SJCRH30 (cell line): ENCODE data around the gene MPHOSPH9. TPM values are rescaled to one million over a fixed set of nuclear protein-coding genes. Genes with fewer than 3 reads are reported as not detected.
"Not testable (repeated sequence)": the region's sequence is repeated elsewhere in the genome, so short reads cannot be mapped to it uniquely, and the experiment has no call there.

Experiments
- DNase-seq, 2 experiments: peaks; one replicate each; pipeline ENCODE4 v3.0.0-alpha.2; 2015 to 2020
- H3K27ac ChIP-seq: fragments of 250-450 bp; sonication (Bioruptor Pico); 2 replicates; pipeline ENCODE4 v1.5.1; 2020; ENCODE audit warnings: mild to moderate bottlenecking, moderate library complexity
- H3K27me3 ChIP-seq: fragments of 250-450 bp; sonication (Bioruptor Pico); 2 replicates; pipeline ENCODE4 v1.5.1; 2020; ENCODE audit warnings: mild to moderate bottlenecking, moderate library complexity
- H3K36me3 ChIP-seq: fragments of 250-450 bp; sonication (Bioruptor Pico); 2 replicates; pipeline ENCODE4 v1.5.1; 2020; ENCODE audit warnings: mild to moderate bottlenecking, moderate library complexity
- H3K4me1 ChIP-seq: fragments of 250-450 bp; sonication (Bioruptor Pico); 2 replicates; pipeline ENCODE4 v1.5.1; 2020; ENCODE audit warnings: mild to moderate bottlenecking, moderate library complexity
- H3K4me3 ChIP-seq: fragments of 250-450 bp; sonication (Bioruptor Pico); 2 replicates; pipeline ENCODE4 v1.5.1; 2020; ENCODE audit warnings: mild to moderate bottlenecking, moderate library complexity
- H3K9me3 ChIP-seq: fragments of 250-450 bp; sonication (Bioruptor Pico); replicated peaks from 2 replicates; pipeline ENCODE4 v1.5.1; 2020; ENCODE audit warnings: mild to moderate bottlenecking, moderate library complexity
- total RNA-seq: library from RNA; depleted of rRNA; stranded (reverse); fragments of >200 nt; shearing (Covaris generic); gene quantifications from 2 replicates; pipeline ENCODE4 v1.2.3, GENCODE V29; 2014

The MPHOSPH9 gene
- total RNA-seq, 1 experiment from 2014 or later: 78.2 TPM

- not testable (repeated sequence) for H3K4me1 ChIP-seq, H3K27ac ChIP-seq, DNase-seq, H3K27me3 ChIP-seq, H3K9me3 ChIP-seq, H3K4me3 ChIP-seq
- peaks cover 58% of the 10 kb centered on the region for H3K36me3 ChIP-seq
Measured at GRCh38 chr12:123206794-123207193, 26.1 kb downstream of the MPHOSPH9 start.

GRCh38 chr12:123200414-123200813 lies 32.5 kb downstream of the MPHOSPH9 start:
- peaks cover 49% of the 10 kb centered on the region for H3K36me3 ChIP-seq
- H3K27ac ChIP-seq: no peak overlapping the region
- no peaks in the 10 kb centered on the region for H3K27me3 ChIP-seq
- H3K4me3 ChIP-seq: no peak overlapping the region
- DNase-seq: no peak
- H3K4me1 ChIP-seq: no peaks in the 10 kb centered on the region
- no peaks in the 10 kb centered on the region for H3K9me3 ChIP-seq

- Histone ChIP-seq H3K27ac (no peak overlapping the region), H3K9me3 (no peaks in the 10 kb centered on the region), H3K27me3 (no peaks in the 10 kb centered on the region), H3K4me1 (no peaks in the 10 kb centered on the region), H3K36me3 (peaks cover 44% of the 10 kb centered on the region), H3K4me3 (no peak overlapping the region)
- DNase-seq: peak in 1 of 2 experiments; percentile 31
Measured at GRCh38 chr12:123199936-123200335, 33.0 kb downstream of the MPHOSPH9 start.

GRCh38 chr12:123187637-123188036 lies 45.3 kb downstream of the MPHOSPH9 start:
- Histone ChIP-seq H3K4me1 (no peaks in the 10 kb centered on the region), H3K36me3 (peaks cover 52% of the 10 kb centered on the region), H3K4me3 (no peak overlapping the region)

DNA sequence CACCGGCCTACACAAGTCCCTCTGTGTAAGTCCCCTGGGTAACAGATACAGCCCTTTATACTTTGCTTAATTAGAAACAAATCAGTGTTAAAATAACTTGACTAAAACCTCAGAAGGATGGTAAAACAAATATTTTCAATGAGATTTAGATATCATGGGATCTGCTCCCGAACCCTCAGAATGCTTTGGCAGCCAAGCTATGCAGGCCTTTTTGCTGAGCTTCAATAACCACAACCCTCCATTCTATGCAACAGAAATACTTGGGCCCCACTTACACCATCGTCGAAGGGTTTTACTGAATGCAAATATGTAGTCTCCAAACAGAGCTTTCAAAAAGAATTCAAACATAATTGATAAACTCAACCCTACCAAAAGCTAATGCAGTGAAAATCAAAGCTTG lies 52.8 kb downstream of the MPHOSPH9 start:
- H3K4me3 ChIP-seq: no peak overlapping the region
- H3K27ac ChIP-seq: no peak overlapping the region
- H3K36me3 ChIP-seq: peaks cover 66% of the 10 kb centered on the region
- H3K9me3 ChIP-seq: no peaks in the 10 kb centered on the region
- H3K4me1 ChIP-seq: no peaks in the 10 kb centered on the region
- DNase-seq: no peak
- H3K27me3 ChIP-seq: no peaks in the 10 kb centered on the region

More at GRCh38 chr12:123187637-123188036, 45.3 kb downstream of the MPHOSPH9 start:
- no peaks in the 10 kb centered on the region for H3K9me3 ChIP-seq
- no peak for DNase-seq
- no peak overlapping the region for H3K27ac ChIP-seq
- no peaks in the 10 kb centered on the region for H3K27me3 ChIP-seq

DNA sequence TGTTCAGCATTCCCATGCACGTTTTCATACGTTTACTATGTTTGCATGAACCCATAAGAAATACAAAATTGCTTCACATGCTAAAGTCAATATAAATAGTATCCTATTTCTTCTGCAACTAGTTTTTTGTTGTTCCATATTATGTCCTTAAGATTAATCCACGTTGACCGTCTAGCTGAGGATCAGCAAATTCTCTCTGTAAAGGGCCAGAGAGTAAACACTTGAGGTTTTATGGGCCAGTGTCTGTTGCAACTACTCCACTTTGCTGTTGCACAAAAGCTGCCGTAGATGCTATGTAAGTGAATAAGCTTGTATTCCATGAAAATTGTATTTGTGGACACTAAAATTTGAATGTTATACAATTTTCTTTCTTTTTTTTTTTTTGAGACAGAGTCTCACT lies 61.0 kb downstream of the MPHOSPH9 start:
- Histone ChIP-seq H3K4me1 (no peaks in the 10 kb centered on the region), H3K36me3 (peaks cover 23% of the 10 kb centered on the region), H3K27me3 (no peaks in the 10 kb centered on the region), H3K9me3 (no peaks in the 10 kb centered on the region), H3K4me3 (no peak overlapping the region), H3K27ac (no peak overlapping the region)
- no peak for DNase-seq

DNA sequence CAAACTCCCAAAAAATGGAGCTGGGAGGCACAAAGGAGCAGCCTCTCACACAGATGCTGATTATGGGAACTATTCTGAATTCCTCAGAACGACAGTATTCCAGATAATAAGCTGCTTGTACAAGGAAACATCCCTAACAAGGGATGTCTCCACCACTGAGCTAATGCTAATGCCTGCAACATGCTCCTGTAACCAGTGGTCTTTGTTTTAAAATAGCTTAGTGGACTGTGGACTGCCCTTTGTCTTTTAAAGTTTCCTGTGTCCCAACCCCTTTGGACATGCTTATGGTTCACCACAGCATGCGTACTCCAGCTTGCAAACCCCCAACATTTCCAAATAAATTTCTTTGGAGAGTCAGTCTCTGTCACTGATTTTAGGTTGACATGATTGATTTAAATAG lies 65.6 kb downstream of the MPHOSPH9 start:
- Histone ChIP-seq H3K4me3 (no peak overlapping the region), H3K9me3 (no peaks in the 10 kb centered on the region), H3K4me1 (no peaks in the 10 kb centered on the region), H3K27me3 (no peaks in the 10 kb centered on the region), H3K36me3 (peaks cover 38% of the 10 kb centered on the region), H3K27ac (no peak overlapping the region)
- DNase-seq: no peak

DNA sequence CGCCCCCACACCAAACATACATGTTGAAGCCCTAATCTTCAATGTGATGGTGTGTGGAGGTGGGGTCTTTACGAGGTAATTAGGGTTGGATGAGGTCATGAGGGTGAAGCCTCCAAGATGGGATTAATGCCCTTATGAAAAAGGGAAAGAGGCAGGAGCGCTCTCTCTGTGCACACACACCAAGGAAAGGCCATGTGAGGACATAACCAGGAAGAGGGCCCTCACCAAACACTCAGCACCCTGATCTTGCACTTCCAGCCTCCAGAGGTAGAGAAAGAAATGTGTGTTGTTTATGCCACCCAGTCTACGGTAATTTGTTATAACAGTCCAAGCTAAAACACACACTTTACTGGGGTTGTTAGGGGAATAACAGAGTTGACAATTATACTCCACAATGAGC lies 67.4 kb downstream of the MPHOSPH9 start:
- H3K4me1 ChIP-seq: no peaks in the 10 kb centered on the region
- no peak for DNase-seq
- no peak overlapping the region for H3K4me3 ChIP-seq
- H3K36me3 ChIP-seq: peaks cover 44% of the 10 kb centered on the region
- H3K27me3 ChIP-seq: no peaks in the 10 kb centered on the region
- H3K9me3 ChIP-seq: no peaks in the 10 kb centered on the region
- H3K27ac ChIP-seq: no peak overlapping the region

- H3K9me3 ChIP-seq: no peaks in the 10 kb centered on the region
- no peaks in the 10 kb centered on the region for H3K27me3 ChIP-seq
- no peak overlapping the region for H3K27ac ChIP-seq
- H3K4me1 ChIP-seq: no peaks in the 10 kb centered on the region
- no peak for DNase-seq
- no peak overlapping the region for H3K4me3 ChIP-seq
- peaks cover 48% of the 10 kb centered on the region for H3K36me3 ChIP-seq
Measured at GRCh38 chr12:123164710-123165261, 68.2 kb downstream of the MPHOSPH9 start.

DNA sequence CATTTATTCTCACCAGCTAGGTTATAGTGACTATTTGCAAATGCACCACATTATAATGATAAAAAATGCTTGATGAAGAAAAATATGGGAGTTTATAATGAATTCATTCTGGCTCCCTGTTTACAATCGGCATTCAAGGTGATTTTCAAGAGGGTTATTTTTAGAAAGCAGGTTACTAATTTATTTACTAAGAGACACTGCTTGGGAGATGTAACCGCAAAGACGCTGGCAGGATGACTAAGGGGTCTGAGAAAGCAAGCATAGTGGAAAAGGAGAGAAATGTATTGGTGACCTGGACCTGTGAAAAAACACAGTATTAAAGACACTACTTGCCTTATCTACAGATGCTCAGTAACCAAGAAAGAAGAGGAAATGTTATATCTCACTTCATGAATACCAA lies 68.7 kb downstream of the MPHOSPH9 start:
- Histone ChIP-seq H3K9me3 (no peaks in the 10 kb centered on the region), H3K4me1 (no peaks in the 10 kb centered on the region), H3K4me3 (no peak overlapping the region), H3K27ac (no peak overlapping the region), H3K36me3 (peaks cover 52% of the 10 kb centered on the region), H3K27me3 (no peaks in the 10 kb centered on the region)
- no peak for DNase-seq

GRCh38 chr12:123163227-123163626 lies 69.7 kb downstream of the MPHOSPH9 start:
- H3K36me3 ChIP-seq: peaks cover 53% of the 10 kb centered on the region
- H3K4me3 ChIP-seq: no peak overlapping the region
- H3K4me1 ChIP-seq: no peaks in the 10 kb centered on the region
- DNase-seq: no peak
- no peaks in the 10 kb centered on the region for H3K9me3 ChIP-seq
- no peak overlapping the region for H3K27ac ChIP-seq
- H3K27me3 ChIP-seq: no peaks in the 10 kb centered on the region

GRCh38 chr12:123160801-123161487 lies 72.0 kb downstream of the MPHOSPH9 start:
- no peaks in the 10 kb centered on the region for H3K9me3 ChIP-seq
- no peak for DNase-seq
- H3K4me3 ChIP-seq: no peak overlapping the region
- H3K27ac ChIP-seq: no peak overlapping the region
- no peaks in the 10 kb centered on the region for H3K27me3 ChIP-seq
- peaks cover 46% of the 10 kb centered on the region for H3K36me3 ChIP-seq
- no peaks in the 10 kb centered on the region for H3K4me1 ChIP-seq

DNA sequence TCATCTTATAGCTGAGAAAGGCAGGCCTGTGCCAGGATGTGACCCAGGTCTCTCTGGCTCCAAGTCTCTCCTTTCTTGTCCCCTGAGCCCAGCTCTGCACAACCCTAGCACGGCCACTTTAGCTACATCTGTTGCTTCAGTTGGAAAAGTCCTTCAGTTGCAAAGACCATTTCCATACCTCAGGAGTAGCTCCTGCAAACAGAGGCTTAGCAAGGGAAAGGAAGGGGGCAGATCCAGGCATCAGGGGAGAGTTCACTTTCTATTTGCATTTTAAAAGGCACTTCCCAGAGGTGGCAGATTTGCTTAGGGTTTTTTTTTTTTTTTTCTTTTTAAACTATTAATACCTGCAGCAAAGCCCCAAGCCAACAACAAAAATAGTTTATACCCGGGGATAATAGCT lies 79.0 kb downstream of the MPHOSPH9 start:
- DNase-seq: no peak
- no peak overlapping the region for H3K4me3 ChIP-seq
- no peaks in the 10 kb centered on the region; the same call in 1 of the 2 replicates for H3K36me3 ChIP-seq
- no peak overlapping the region for H3K27ac ChIP-seq
- H3K9me3 ChIP-seq: no peaks in the 10 kb centered on the region
- H3K27me3 ChIP-seq: no peaks in the 10 kb centered on the region
- no peaks in the 10 kb centered on the region for H3K4me1 ChIP-seq

DNA sequence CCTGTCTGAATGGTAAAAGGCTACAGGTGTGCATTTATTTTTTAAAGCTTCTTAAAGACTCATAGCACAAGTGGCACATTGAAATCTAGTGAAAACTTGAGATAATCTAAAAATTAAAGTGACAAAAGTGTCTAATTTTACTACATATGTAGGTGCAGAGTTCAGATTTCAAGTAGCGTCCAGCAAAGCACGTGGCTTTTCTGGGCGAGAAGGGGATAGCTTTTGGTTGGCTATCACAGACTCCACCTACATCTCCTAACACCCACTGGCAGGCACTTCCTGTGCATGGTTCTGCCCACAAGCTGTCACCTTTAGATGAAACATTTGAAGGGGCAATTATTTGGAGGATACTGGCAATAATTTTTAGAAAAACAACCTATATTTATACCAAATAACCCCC lies 80.1 kb downstream of the MPHOSPH9 start:
- Histone ChIP-seq H3K9me3 (no peaks in the 10 kb centered on the region), H3K27ac (no peak overlapping the region), H3K4me1 (no peaks in the 10 kb centered on the region), H3K27me3 (no peaks in the 10 kb centered on the region), H3K4me3 (no peak overlapping the region), H3K36me3 (no peaks in the 10 kb centered on the region; the same call in 1 of the 2 replicates)
- DNase-seq: no peak

DNA sequence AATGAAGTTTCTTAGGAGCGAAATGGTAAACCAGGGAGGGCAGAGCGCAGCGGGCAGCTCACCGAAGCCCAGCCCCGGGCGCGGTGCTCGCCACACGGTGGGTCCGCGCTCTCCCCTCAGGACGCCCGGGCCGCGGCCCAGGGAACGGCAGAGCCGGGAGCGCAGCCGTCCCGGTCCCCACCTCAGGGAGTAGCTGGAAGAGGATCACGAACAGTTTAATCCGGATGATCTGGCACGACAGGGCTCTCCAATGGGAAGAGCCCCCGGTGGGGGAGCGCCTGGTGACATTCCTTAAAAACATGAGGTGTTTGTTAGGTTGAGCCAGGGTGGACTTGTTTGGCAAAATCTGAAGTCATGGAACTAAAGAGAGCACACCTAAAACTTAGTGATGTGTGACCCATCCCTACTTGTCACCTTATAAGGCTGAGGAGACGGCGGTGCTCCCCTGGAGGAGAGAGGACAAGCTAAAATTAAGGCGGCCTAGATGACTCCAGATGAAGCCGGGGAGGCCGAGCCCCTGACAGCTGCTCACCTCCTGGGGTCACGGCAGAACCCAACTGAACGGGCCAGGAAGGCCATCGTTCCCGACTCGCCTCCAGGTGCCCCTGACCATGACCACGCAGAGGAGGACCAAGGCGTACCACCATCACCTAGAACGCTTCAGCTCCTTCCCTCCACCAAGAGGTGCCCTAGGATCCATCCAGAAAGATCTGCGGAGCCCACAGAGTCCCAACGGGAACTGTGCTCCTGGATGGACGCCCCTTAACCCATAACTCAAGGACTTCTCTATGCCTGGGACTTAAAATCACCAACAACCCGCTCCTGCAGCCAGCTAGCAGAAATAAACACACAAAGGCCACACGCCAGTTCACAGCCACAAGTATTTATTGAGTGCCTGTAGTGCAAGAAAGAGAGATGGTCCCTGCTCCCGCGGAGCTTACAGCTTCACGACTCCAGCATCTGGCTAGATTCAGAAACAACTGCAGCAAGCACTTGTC lies 81.2 kb downstream of the MPHOSPH9 start:
- Histone ChIP-seq H3K27ac (no peak overlapping the region; the same call in 1 of the 2 replicates), H3K9me3 (no peaks in the 10 kb centered on the region), H3K4me3 (peak overlapping the region; percentile 71), H3K4me1 (no peaks in the 10 kb centered on the region), H3K36me3 (no peaks in the 10 kb centered on the region; the same call in 1 of the 2 replicates), H3K27me3 (no peaks in the 10 kb centered on the region)
- DNase-seq: peak in 1 of 2 experiments; percentile 28
